ENCODE results near the gene RYR3. TPM values are rescaled to one million over a fixed set of nuclear protein-coding genes. Genes with fewer than 3 reads are reported as not detected.

RYR3 gene
- total RNA-seq, 1 donor from 2014 or later = 4.8 TPM

- Mint-ChIP-seq H3K27me3 (ENCODE audit: unreplicated experiment) (no peaks in the 10 kb centered on the region), H3K9me3 (ENCODE audit: unreplicated experiment) (no peaks in the 10 kb centered on the region), H3K36me3 (ENCODE audit: low read depth, unreplicated experiment) (no peaks in the 10 kb centered on the region), H3K4me3 (ENCODE audit: unreplicated experiment) (no peak overlapping the region), H3K4me1 (ENCODE audit: unreplicated experiment) (no peaks in the 10 kb centered on the region), H3K27ac (ENCODE audit: unreplicated experiment) (no peak overlapping the region)
- no peak for DNase-seq (ENCODE audit: low spot score)
- TF ChIP-seq CTCF (IDR thresholded peaks at IDR 0.05; ENCODE audit: unreplicated experiment) = no peak
Observed at GRCh38 chr15:33830351-33830750, 519.6 kb downstream of the RYR3 start.

GRCh38 chr15:33831646-33832045, 520.9 kb downstream of the RYR3 start:
- no peaks in the 10 kb centered on the region for H3K9me3 Mint-ChIP-seq (ENCODE audit: unreplicated experiment)
- no peak for TF ChIP-seq CTCF (IDR thresholded peaks at IDR 0.05; ENCODE audit: unreplicated experiment)
- H3K4me3 Mint-ChIP-seq (ENCODE audit: unreplicated experiment) = no peak overlapping the region
- no peak for DNase-seq (ENCODE audit: low spot score)
- H3K4me1 Mint-ChIP-seq (ENCODE audit: unreplicated experiment) = no peaks in the 10 kb centered on the region
- no peaks in the 10 kb centered on the region for H3K27me3 Mint-ChIP-seq (ENCODE audit: unreplicated experiment)
- no peaks in the 10 kb centered on the region for H3K36me3 Mint-ChIP-seq (ENCODE audit: low read depth, unreplicated experiment)
- no peak overlapping the region for H3K27ac Mint-ChIP-seq (ENCODE audit: unreplicated experiment)

GRCh38 chr15:33834892-33835743, 524.4 kb downstream of the RYR3 start:
- Mint-ChIP-seq H3K27me3 (ENCODE audit: unreplicated experiment) (peaks cover 2% of the 10 kb centered on the region), H3K4me1 (ENCODE audit: unreplicated experiment) (no peaks in the 10 kb centered on the region), H3K4me3 (ENCODE audit: unreplicated experiment) (no peak overlapping the region), H3K9me3 (ENCODE audit: unreplicated experiment) (no peaks in the 10 kb centered on the region), H3K36me3 (ENCODE audit: low read depth, unreplicated experiment) (no peaks in the 10 kb centered on the region), H3K27ac (ENCODE audit: unreplicated experiment) (no peak overlapping the region)
- DNase-seq (ENCODE audit: low spot score) = no peak
- no peak for TF ChIP-seq CTCF (IDR thresholded peaks at IDR 0.05; ENCODE audit: unreplicated experiment)

GRCh38 chr15:33837294-33837693, 526.5 kb downstream of the RYR3 start:
- H3K4me1 Mint-ChIP-seq (ENCODE audit: unreplicated experiment) = no peaks in the 10 kb centered on the region
- H3K27ac Mint-ChIP-seq (ENCODE audit: unreplicated experiment) = no peak overlapping the region
- no peak overlapping the region for H3K4me3 Mint-ChIP-seq (ENCODE audit: unreplicated experiment)
- H3K9me3 Mint-ChIP-seq (ENCODE audit: unreplicated experiment) = no peaks in the 10 kb centered on the region
- H3K27me3 Mint-ChIP-seq (ENCODE audit: unreplicated experiment) = peaks cover 5% of the 10 kb centered on the region
- no peak for TF ChIP-seq CTCF (IDR thresholded peaks at IDR 0.05; ENCODE audit: unreplicated experiment)
- DNase-seq (ENCODE audit: low spot score) = no peak
- H3K36me3 Mint-ChIP-seq (ENCODE audit: low read depth, unreplicated experiment) = no peaks in the 10 kb centered on the region

GRCh38 chr15:33839540-33839939, 528.8 kb downstream of the RYR3 start:
- no peak for TF ChIP-seq CTCF (IDR thresholded peaks at IDR 0.05; ENCODE audit: unreplicated experiment)
- no peaks in the 10 kb centered on the region for H3K4me1 Mint-ChIP-seq (ENCODE audit: unreplicated experiment)
- H3K9me3 Mint-ChIP-seq (ENCODE audit: unreplicated experiment) = no peaks in the 10 kb centered on the region
- H3K4me3 Mint-ChIP-seq (ENCODE audit: unreplicated experiment) = no peak overlapping the region
- DNase-seq (ENCODE audit: low spot score) = no peak
- H3K36me3 Mint-ChIP-seq (ENCODE audit: low read depth, unreplicated experiment) = no peaks in the 10 kb centered on the region
- no peak overlapping the region for H3K27ac Mint-ChIP-seq (ENCODE audit: unreplicated experiment)
- peaks cover 5% of the 10 kb centered on the region for H3K27me3 Mint-ChIP-seq (ENCODE audit: unreplicated experiment)

Measured in endothelial cell (in vitro differentiated cells).